HepG2 (cell line): ENCODE results near the gene OXLD1. TPM values are rescaled to one million over a fixed set of nuclear protein-coding genes. Genes with fewer than 3 reads are reported as not detected.

Source experiments
- BCLAF1 ChIP-seq: fragments of 450-650 bp; IDR thresholded peaks from 2 replicates; pipeline ENCODE4 v1.6.1; 2017; ENCODE audit warnings: mild to moderate bottlenecking
- CEBPG ChIP-seq: IDR thresholded peaks from 2 replicates; pipeline ENCODE4 v1.6.1; 2016
- CTCF ChIP-seq: sonication (generic); formaldehyde crosslinking; IDR thresholded peaks from 2 replicates; pipeline ENCODE4 v1.5.0; 2020; ENCODE audit warnings: mild to moderate bottlenecking, missing genetic modification reagents, moderate library complexity
- FOXM1 ChIP-seq: sonication (generic); formaldehyde crosslinking; IDR thresholded peaks from 2 replicates; pipeline ENCODE4 v1.5.0; 2020; ENCODE audit warnings: missing genetic modification reagents
- GABPB1 ChIP-seq: IDR thresholded peaks from 2 replicates; pipeline ENCODE4 v1.6.1; 2016; ENCODE audit warnings: mild to moderate bottlenecking, missing genetic modification reagents, moderate library complexity, missing compliant biosample characterization
- KDM1A ChIP-seq: IDR thresholded peaks from 2 replicates; pipeline ENCODE4 v1.6.1; 2016; ENCODE audit warnings: missing compliant biosample characterization
- POGK ChIP-seq: sonication (generic); formaldehyde crosslinking; conservative IDR thresholded peaks from 2 replicates; pipeline ENCODE4 v1.8.0; 2022; ENCODE audit warnings: mild to moderate bottlenecking, moderate library complexity, missing genetic modification reagents
- RELA ChIP-seq: sonication (generic); formaldehyde crosslinking; IDR thresholded peaks from 2 replicates; pipeline ENCODE4 v1.4.0; 2020; ENCODE audit warnings: missing genetic modification reagents
- SAFB2 ChIP-seq: sonication (generic); formaldehyde crosslinking; IDR thresholded peaks from 2 replicates; pipeline ENCODE4 v1.5.1; 2020; ENCODE audit warnings: missing genetic modification reagents, low read depth, mild to moderate bottlenecking, borderline replicate concordance
- SRY ChIP-seq: sonication (generic); formaldehyde crosslinking; IDR thresholded peaks from 2 replicates; pipeline ENCODE4 v1.8.0; 2022; ENCODE audit warnings: mild to moderate bottlenecking, missing genetic modification reagents
- TRIM24 ChIP-seq: sonication (generic); formaldehyde crosslinking; IDR thresholded peaks from 2 replicates; pipeline ENCODE4 v1.8.0; 2022; ENCODE audit warnings: mild to moderate bottlenecking, missing genetic modification reagents
- ZBTB43 ChIP-seq: sonication (generic); formaldehyde crosslinking; conservative IDR thresholded peaks from 2 replicates; pipeline ENCODE4 v1.4.0; 2020; ENCODE audit warnings: missing genetic modification reagents
- ZNF230 ChIP-seq: sonication (generic); formaldehyde crosslinking; IDR thresholded peaks from 2 replicates; pipeline ENCODE4 v1.4.0; 2020; ENCODE audit warnings: mild to moderate bottlenecking, missing genetic modification reagents
- ZNF547 ChIP-seq: sonication (generic); formaldehyde crosslinking; IDR thresholded peaks from 2 replicates; pipeline ENCODE4 v1.5.1; 2020; ENCODE audit warnings: mild to moderate bottlenecking, missing genetic modification reagents
- ZNF552 ChIP-seq: sonication (generic); formaldehyde crosslinking; IDR thresholded peaks from 2 replicates; pipeline ENCODE4 v1.9.0; 2022; ENCODE audit warnings: missing genetic modification reagents, mild to moderate bottlenecking, borderline replicate concordance
- ZNF572 ChIP-seq: sonication (generic); formaldehyde crosslinking; IDR thresholded peaks from 2 replicates; pipeline ENCODE4 v1.5.1; 2020; ENCODE audit warnings: mild to moderate bottlenecking, missing genetic modification reagents
- ZNF724P ChIP-seq: sonication (generic); formaldehyde crosslinking; IDR thresholded peaks from 2 replicates; pipeline ENCODE4 v1.8.0; 2022; ENCODE audit warnings: missing genetic modification reagents, borderline replicate concordance
- ZNF781 ChIP-seq: sonication (generic); formaldehyde crosslinking; IDR thresholded peaks from 2 replicates; pipeline ENCODE4 v1.5.1; 2020; ENCODE audit warnings: borderline replicate concordance, mild to moderate bottlenecking, missing genetic modification reagents; ENCODE audit errors: not compliant biosample characterization
- ZNF839 ChIP-seq: sonication (generic); formaldehyde crosslinking; IDR thresholded peaks from 2 replicates; pipeline ENCODE4 v1.4.0; 2020; ENCODE audit warnings: missing genetic modification reagents, mild to moderate bottlenecking, borderline replicate concordance
- polyA plus RNA-seq, 8 experiments: library from polyadenylated mRNA; depleted of rRNA in 3 of 8; stranded (reverse) in 7 of 8; unstranded in 1 of 8; fragments of >200 nt; fragmentation: Illumina TruSeq in 4 of 8; extraction: Trizol in 4 of 8; gene quantifications; 2 replicates each; pipeline versions ENCODE4 v1.2.1 to v1.2.3, GENCODE V29; 2011 to 2016; ENCODE audit warnings: low read depth in 4 of 8, missing spikeins in 1 of 8, mixed read lengths in 1 of 8; ENCODE audit not compliant: insufficient read depth in 1 of 8
- total RNA-seq, 5 experiments: library from RNA; depleted of rRNA; stranded (reverse); fragments of >200 nt; fragmentation: Illumina TruSeq; extraction: Trizol; gene quantifications; 2 replicates each; pipeline ENCODE4 v1.2.3, GENCODE V29; 2016; ENCODE audit warnings: low read depth in 1 of 5
- TF ChIP-seq, protein P1 (sequence below): IDR thresholded peaks from 2 replicates; pipeline ENCODE4 v1.6.1; 2016; ENCODE audit warnings: control low read depth

The OXLD1 gene
- total and polyA plus RNA-seq, 2 of the 13 experiments (the other 11 are each of a cell fraction or from before 2014, with no cell fraction given), result 27.1 to 37.5 TPM

DNA sequence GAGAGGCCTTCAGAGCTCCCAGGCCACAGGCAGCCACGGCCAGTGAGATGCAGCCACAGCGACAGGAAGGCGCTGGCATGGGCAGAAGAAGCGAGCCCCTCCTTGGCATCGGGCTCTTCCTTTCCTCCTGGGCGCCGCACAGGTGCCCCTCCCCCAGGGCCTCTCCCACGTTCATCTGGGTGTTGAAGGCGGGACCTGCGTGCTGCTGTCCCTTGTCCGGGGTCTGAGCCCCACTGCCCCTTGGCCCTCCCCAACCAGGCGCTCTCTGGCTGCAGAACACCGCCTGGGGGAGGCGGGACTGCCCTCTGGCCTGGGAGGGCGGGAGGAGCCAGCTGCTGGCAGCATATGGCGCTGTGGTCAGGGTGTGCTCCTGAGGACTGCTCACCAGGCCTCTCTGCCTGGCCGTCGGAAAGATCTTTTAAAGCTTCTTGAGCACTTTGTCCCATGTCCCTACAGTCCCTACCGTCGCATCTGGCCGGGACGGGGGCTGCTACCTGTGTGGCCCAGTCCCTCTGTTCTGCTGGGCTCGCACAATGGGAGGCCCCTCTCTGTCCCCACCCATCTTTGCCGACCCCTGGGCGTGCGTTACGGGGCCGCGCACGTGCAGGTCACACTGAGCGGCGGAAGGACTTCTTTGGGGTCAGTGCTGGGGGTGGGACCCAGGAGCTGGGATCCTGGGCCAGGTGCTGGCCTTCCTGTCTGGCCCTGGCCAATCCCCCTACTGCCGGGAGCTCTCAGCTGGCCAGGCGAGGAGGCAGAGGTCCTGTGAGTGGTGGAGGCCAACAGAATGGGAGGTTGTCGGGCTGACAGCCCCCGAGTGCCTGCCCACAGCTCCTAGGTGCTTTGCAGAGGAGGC, 47.4 kb upstream of the OXLD1 start (continued):
- TF ChIP-seq ZBTB43 (CRISPR knock-in tag), result peak; percentile 67; the same call in 1 of the 2 replicates
- TF ChIP-seq GABPB1, result peak; percentile 96
- TF ChIP-seq ZNF547 (CRISPR knock-in tag), result 0 out of 2 replicates have a peak, but pooled peaks have one; percentile 14
- TF ChIP-seq ZNF230, result peak; percentile 94
- peak; percentile 73 for TF ChIP-seq SRY (CRISPR knock-in tag)
- peak; percentile 90 for TF ChIP-seq ZNF781
- TF ChIP-seq, protein P1, sequence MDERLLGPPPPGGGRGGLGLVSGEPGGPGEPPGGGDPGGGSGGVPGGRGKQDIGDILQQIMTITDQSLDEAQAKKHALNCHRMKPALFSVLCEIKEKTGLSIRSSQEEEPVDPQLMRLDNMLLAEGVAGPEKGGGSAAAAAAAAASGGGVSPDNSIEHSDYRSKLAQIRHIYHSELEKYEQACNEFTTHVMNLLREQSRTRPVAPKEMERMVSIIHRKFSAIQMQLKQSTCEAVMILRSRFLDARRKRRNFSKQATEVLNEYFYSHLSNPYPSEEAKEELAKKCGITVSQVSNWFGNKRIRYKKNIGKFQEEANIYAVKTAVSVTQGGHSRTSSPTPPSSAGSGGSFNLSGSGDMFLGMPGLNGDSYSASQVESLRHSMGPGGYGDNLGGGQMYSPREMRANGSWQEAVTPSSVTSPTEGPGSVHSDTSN (CRISPR knock-in tag), result no peak
- no peak for TF ChIP-seq TRIM24
- TF ChIP-seq ZNF724P, result peak; percentile 67
- no peak; the same call in 1 of the 2 replicates for TF ChIP-seq ZNF552 (CRISPR knock-in tag)
- TF ChIP-seq ZNF839 (CRISPR knock-in tag), result peak; percentile 50; the same call in 1 of the 2 replicates
- no peak for TF ChIP-seq BCLAF1
- no peak for TF ChIP-seq FOXM1
- TF ChIP-seq SAFB2 (CRISPR knock-in tag), result peak; percentile 69; the same call in 1 of the 2 replicates
- 0 out of 2 replicates have a peak, but pooled peaks have one; percentile 10 for TF ChIP-seq RELA
- TF ChIP-seq ZNF572 (CRISPR knock-in tag), result peak; percentile 57; the same call in 1 of the 2 replicates
- TF ChIP-seq CEBPG (CRISPR knock-in tag), result peak; percentile 2; the same call in 1 of the 2 replicates
- TF ChIP-seq CTCF (CRISPR knock-in tag), result peak; percentile 53
- no peak for TF ChIP-seq KDM1A (CRISPR knock-in tag)
- TF ChIP-seq POGK (CRISPR knock-in tag), result peak; percentile 89
